HG03558 (cell line): Measurements from ENCODE around the gene STIM1.
A peak's percentile ranks its signal among the peaks of the same experiment; 100 is the strongest.
"Not testable (repeated sequence)": the region's sequence is repeated elsewhere in the genome, so short reads cannot be mapped to it uniquely, and the experiment has no call there.

Source experiments
- ATAC-seq: cut with Tn5 transposase; IDR thresholded peaks from one replicate; pipeline ENCODE4 v1.9.1; 2021; ENCODE audit warnings: moderate number of reproducible peaks; ENCODE audit not compliant: unreplicated experiment; ENCODE audit errors: extremely low read depth

Gene STIM1

GRCh38 chr11:3849297-3849874, 6.1 kb upstream of the STIM1 start:
- no peak for ATAC-seq

GRCh38 chr11:3853545-3853842, 2.0 kb upstream of the STIM1 start:
- ATAC-seq: no peak

- ATAC-seq: no peak
Measured at GRCh38 chr11:3853899-3854659, 1.4 kb upstream of the STIM1 start.

GRCh38 chr11:3854660-3854976, 846 bp upstream of the STIM1 start:
- ATAC-seq: no peak

DNA sequence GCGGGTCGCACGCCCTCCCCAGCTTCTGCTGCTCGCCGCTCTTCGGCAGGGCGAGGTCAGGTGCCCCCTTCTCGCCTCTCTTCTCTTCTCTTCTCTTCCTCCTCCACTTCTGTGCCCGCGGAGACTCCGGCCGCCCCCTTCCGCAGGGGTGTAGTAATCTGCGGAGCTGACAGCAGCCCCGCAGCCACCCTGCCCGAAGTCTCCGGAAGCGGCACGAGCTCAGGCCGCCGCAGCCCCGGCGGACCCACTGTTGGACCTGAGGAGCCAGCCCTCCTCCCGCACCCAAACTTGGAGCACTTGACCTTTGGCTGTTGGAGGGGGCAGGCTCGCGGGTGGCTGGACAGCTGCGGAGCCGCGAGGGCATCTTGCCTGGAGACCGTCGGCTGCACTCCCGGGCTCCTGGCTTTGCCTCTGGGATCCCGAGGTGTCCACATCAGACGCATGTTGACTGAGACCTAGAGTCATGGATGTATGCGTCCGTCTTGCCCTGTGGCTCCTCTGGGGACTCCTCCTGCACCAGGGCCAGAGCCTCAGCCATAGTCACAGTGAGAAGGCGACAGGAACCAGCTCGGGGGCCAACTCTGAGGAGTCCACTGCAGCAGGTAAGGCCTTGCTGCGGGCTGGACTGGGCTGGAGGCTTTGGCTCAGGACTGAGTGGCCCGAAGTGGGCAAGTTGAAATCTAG, 486 bp downstream of the STIM1 start:
- ATAC-seq: no peak

GRCh38 chr11:3856856-3857553, 1.5 kb downstream of the STIM1 start:
- ATAC-seq: no peak

DNA sequence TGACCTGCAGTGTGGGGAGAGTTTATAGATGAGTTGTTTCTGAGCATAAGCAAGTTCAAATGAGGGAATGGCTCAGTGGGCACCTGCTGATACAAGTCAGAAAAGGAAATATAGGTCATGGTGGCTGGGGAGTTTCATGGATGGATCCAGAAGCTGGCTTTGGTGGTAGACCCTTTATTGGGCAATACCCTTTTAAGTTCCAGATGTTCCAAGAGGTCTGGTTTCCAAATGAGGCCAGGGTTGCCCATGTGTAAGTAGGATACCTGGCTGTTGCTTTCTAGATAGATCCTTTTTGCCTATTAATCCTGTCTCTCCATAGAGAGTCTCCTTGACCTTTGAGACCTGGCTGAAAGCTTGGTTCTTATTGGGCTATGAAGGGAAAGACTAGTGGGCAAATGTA, 2.2 kb downstream of the STIM1 start:
- no peak for ATAC-seq

- no peak for ATAC-seq
Measured at GRCh38 chr11:3859373-3859881, 4.0 kb downstream of the STIM1 start.

DNA sequence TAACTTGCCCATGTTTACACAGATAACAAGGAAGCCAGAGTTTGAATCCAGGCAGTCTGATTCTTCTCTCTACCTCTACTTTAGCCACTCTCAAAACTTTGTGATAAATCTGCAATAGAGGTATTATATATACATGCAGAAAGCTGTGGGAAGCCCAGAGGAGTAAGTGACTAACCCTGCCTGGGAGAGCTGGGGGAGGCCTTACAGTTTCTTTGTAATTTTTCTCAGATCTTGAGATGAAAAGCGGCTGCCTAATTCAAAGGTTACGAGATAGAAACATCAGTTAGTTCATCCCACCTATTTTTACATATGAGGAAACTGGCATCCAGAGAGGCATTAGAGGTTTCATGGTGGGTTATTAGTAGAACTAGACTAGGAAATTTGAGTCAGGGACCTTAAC, 4.9 kb downstream of the STIM1 start:
- no peak for ATAC-seq

GRCh38 chr11:3860898-3861393, 5.5 kb downstream of the STIM1 start:
- not testable (repeated sequence) for ATAC-seq

DNA sequence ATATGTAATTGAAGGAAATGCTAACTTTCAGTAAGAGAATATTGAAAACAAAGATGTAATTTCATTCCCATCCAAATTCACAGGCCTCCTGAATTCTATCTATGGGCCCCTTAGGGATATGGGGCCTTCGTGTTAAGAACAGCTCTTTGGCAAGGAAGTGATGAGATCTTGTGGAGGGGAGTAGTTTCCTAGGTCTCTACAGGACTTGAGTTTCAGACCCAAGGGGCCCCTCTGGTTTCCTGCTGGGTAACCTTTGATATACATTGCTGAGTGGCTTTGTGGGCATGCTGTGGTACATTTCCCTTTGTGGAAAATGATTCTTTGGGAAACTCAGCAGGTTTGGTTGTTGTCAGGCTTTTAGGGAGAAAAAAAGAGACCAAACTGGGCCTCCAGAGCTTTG, 6.2 kb downstream of the STIM1 start:
- ATAC-seq: no peak

DNA sequence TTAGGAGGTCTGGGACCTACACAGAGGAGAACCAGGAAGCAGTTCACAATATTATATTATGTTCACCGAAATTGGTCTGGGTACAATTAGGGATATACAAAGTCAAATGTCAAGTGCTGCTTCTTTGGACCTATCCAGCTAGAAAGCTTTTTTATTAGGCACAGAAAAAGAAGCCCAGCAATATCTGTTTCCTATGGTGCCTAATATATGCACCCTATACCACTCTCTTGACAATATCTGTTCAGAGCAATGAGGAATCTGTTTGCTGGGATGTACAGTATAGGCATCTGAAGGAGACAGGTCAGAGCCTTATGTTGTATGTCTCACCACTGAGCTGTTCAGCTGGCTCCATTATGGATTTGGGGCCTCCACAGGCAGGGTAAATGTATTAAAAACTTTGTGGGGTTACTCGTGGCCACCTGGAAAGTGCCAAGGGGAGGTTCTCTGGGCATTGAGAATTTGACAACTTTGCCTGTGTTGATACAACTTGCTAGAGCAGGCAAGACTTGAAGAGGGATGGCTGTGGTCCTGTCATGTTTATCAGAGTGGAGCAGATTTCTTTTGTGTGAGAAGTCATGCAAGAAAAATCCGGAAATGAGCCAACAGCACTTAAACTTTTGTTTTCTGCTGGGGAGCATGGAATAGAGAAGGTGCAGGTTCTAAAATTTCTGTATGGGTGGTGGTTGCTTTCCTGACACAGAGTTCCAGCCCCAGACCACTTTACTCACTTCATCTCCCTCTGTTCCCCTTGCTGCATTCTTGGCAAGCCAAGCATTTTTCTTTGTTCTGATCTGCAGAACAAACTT, 10.1 kb downstream of the STIM1 start:
- ATAC-seq: no peak

GRCh38 chr11:3866206-3866605, 10.7 kb downstream of the STIM1 start:
- no peak for ATAC-seq

DNA sequence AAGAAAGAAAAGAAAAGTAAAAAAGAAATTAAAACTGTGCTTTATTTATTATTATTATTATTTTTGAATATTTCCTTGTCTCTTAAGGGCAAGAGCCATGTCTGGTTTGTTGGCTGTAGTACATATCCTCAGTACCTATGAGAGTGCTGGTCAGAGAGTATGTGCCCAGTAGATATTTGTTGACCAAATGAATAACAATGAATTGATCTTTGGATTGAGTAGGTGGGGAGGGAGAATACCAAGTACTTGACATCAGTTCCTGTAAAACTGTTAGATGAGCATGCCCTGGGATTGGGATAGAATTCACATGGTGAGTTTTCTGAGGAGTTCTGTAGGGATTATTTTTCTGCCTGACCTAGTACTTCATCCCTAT, 11.4 kb downstream of the STIM1 start:
- no peak for ATAC-seq

DNA sequence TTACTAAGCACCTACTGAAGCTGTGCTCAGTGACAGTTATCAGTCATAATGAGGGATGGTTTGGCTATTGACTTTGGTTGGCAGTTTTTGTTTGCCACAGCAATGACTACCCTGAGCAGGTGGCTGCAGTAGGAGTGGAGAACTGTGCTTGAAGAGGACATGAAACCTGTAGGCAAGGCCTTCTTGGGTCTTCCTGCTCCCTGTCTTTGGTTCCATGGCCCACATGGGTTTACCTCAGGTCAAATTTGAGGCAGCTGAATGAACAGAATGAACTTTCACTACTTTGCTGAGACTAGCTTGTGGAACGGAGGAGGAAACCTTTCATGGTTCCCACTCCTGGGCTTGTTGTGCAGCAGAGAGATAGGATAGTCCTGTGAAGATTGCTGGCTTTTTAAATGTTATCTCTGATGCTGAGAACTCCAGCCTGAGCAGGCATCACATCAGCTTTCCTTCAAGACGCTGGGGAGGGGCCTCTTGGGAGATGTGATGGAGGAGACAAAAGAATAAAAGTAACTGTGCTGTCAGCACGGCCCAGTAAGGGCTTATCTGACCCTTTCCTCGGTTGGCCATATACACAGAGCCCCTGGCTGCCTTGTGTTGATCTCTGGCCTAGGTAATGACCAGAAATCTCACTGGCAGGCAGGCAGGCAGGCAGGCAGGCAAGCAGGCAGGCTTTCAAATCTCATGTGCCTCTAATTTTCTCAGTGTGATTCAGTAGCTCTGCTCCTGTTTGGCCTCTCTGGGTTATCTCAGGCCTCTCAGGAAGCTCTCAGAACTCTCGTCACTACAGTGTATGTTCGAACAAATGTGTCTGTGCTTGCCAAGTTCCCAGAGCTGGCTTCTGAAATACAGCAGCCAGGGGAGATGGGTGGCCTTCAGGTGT, 12.0 kb downstream of the STIM1 start:
- ATAC-seq: peak; percentile 38

GRCh38 chr11:3873712-3874349, 18.4 kb downstream of the STIM1 start:
- no peak for ATAC-seq

DNA sequence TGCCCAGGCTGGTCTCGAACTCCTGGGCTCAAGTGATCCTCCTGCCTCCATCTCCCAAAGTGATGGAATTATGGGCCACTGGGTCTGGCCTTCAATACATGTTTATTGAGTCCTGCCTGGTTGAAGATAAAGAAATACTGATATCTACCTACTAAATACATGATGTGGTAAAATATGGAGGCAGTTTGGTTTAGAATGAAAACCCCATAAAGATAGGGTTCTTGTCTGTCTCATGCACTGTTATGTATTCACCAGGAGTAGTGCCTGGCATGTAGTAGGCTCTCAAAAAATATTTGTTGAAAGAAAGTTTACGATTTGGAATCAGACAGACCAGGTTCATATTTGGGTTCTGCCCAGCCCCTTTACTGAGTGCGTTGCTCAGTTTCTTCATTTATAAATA, 21.1 kb downstream of the STIM1 start:
- no peak for ATAC-seq

DNA sequence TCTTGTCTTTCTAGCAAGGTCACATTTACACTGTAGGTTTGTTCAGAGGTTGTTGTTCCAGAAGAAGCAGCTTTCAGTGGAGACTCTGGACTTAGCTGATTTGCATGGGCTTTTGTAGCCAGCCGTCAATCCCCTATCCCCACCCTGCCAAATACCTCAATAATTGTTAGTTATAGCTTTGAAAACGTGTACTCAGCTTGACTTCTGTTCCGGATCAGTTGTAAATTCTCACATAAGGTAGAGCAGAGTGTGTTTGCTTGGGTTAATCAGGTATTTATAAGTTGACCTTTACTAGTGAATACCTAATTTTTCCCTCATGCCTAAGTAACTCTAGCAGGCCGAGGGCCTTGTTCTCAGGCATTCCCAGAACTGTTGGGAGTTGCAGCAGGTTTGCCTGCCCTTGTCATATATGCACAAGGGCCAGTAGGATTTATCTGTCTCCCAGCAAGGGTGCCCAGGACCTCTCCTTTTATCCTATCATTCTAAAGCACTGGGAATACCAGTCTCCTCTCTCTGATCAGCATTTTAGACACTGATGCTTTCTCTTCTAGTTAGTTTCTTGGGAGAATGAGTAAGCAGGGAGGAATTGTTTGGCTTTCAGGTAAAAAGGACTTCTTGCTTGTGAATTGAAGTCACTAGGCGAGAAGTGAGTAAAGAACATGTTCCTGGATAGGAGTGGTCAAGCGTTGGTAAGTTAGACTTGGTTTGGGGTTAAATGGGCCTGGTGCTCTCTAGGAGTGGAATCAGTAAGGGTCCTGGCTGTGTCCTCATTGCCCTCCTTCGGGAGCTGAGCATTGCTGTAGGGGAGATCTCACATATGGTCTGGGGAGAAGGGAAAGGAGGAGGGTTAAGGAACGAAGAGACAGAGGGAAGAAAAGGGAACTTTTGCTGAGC, 22.1 kb downstream of the STIM1 start:
- ATAC-seq: no peak
